ENCODE data around the gene FLRT2.

FLRT2 gene, protein sequence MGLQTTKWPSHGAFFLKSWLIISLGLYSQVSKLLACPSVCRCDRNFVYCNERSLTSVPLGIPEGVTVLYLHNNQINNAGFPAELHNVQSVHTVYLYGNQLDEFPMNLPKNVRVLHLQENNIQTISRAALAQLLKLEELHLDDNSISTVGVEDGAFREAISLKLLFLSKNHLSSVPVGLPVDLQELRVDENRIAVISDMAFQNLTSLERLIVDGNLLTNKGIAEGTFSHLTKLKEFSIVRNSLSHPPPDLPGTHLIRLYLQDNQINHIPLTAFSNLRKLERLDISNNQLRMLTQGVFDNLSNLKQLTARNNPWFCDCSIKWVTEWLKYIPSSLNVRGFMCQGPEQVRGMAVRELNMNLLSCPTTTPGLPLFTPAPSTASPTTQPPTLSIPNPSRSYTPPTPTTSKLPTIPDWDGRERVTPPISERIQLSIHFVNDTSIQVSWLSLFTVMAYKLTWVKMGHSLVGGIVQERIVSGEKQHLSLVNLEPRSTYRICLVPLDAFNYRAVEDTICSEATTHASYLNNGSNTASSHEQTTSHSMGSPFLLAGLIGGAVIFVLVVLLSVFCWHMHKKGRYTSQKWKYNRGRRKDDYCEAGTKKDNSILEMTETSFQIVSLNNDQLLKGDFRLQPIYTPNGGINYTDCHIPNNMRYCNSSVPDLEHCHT

GRCh38 chr14:85529803-85530574 is at the start of gene FLRT2:
Gene FLRT2, plus strand, starts transcription at chr14:85530144. Its CDS starts 91,371 bp downstream, at chr14:85621515.
- DNase-seq (ENCODE audit: low read depth in 4 of 4, low spot score in 1 of 4): no peak

GRCh38 chr14:85481471-85481870 is 48.5 kb upstream of the FLRT2 start:
- no peak for DNase-seq (ENCODE audit: low read depth in 4 of 4, low spot score in 1 of 4)

- no peak for DNase-seq (ENCODE audit: low read depth in 4 of 4, low spot score in 1 of 4)
Observed at GRCh38 chr14:85482552-85482951, 47.4 kb upstream of the FLRT2 start.

GRCh38 chr14:85483037-85483436 is 46.9 kb upstream of the FLRT2 start:
- no peak for DNase-seq (ENCODE audit: low read depth in 4 of 4, low spot score in 1 of 4)

DNA sequence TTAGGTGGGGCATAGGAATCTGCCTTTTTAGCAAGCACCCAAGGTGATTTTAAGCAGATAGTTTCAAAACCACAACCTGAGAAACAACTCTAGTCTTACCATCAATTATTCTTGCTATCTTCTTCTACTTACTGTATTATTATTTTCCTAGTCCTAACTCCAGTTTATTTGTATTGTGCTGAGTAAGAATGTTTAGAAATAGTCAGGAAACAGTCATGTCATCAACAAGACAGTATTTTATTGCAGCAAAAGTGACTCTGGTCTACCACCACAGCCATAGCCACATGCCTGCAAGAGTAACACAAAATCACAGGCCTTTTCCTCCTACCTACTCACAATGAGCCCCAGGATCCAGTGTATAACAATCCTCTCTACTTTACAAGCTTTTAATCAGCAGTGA is 46.3 kb upstream of the FLRT2 start:
- DNase-seq (ENCODE audit: low read depth in 4 of 4, low spot score in 1 of 4): no peak

GRCh38 chr14:85487215-85487614 is 42.7 kb upstream of the FLRT2 start:
- DNase-seq (ENCODE audit: low read depth in 4 of 4, low spot score in 1 of 4): no peak

DNA sequence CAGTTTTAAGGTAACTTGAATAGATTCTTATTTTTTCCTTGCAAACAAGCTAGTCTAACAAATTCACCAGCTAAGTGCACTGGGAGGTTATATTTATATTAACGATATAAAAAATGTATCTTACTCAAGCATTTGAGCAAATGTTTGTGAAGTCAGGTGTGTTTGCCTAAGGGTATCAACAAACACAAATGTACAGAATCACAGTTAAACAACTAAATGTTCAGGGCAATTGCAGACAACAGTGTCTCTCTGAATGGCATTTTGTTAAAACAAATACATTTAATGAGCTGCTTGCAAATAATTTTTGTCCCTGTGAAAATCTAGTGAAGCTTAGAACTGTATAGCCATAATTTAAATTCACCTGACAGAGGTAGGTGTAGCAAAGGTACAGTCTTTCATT is 28.2 kb upstream of the FLRT2 start:
- no peak for DNase-seq (ENCODE audit: low read depth in 4 of 4, low spot score in 1 of 4)

DNA sequence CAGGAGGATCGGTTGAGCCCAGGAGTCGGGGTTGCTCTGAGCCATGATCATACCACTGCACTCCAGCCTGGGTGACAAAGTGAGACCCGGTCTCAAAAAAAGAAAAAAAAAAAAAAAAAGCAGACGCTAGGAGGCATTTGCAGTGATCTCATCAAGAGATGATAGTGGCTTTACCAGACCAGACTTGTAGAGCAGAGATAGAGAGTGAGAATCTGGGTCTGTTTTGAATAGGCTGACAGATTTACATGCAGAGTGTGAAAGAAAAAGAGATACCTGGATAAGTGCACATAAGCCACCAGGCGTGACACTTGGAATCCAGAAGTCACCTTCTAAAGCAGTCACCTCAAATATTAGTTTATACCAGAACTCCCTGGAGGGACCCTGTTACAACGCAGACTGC is 21.1 kb upstream of the FLRT2 start:
- DNase-seq (ENCODE audit: low read depth in 4 of 4, low spot score in 1 of 4): no peak

DNA sequence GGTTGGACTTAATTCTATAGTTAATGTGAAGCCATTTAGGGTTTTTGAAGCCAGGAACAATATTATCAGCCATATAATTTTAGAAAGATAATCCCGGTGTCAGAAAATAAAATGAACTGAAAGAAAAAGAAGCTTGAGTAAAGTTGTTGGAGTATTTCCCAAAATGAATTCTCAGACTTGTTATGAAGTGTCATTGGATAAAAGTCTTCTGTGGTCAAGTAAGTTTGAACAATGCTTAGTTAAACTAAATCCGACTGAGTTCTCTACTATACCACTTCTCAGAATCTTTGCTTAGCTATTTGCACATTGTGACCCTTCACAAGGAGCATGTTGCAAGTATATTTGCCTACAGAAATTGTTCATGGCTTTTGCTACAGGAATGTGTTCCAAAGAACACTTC is 17.5 kb upstream of the FLRT2 start:
- DNase-seq (ENCODE audit: low read depth in 4 of 4, low spot score in 1 of 4): no peak

DNA sequence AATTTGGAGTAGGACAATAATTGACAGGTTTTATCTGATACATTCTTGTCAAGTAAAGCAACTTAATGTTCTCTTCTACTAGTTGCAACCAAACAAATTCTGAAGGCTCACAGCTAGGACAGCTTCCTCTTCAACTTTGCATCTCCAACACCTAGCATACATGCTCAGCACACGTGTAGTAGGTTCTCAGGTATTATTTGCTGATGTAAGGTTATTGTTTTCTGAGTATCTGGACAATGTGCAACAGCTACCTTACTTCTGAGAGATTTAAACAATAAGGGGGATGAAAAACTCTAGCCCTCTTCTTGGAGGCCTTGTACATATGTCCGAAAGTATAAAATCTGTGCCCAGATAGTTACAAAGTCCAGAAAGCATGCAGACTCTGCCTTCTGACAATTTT is 15.5 kb upstream of the FLRT2 start:
- no peak for DNase-seq (ENCODE audit: low read depth in 4 of 4, low spot score in 1 of 4)

GRCh38 chr14:85516239-85517113 is 13.5 kb upstream of the FLRT2 start:
- DNase-seq (ENCODE audit: low read depth in 4 of 4, low spot score in 1 of 4): no peak

DNA sequence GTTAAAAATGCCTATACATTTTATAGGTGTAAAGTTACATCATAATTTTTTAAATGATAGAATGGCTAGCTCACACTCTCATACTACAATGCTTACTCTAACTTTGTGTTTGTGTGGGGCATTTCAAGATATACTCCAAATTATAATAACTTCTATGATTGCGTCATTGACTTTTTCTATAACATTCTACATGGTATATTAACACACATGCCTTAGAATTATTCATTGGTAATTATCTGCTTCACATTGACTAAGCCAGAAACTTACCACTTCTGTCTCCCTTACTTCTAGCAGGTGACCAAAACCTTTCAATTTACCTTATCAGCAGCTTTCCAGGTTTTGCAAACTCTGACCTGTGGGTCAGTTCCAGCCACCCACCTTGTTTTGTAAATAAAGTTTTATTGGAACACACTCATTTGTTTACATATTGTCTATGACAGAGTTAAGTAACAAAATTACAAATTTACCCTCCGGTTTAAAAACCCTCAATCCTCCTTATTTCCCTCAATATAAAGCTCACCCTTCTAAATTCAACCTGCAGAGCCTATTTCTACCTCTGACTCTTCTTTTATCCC is 12.7 kb upstream of the FLRT2 start:
- no peak for DNase-seq (ENCODE audit: low read depth in 4 of 4, low spot score in 1 of 4)

GRCh38 chr14:85519661-85520305 is 10.2 kb upstream of the FLRT2 start:
- no peak for DNase-seq (ENCODE audit: low read depth in 4 of 4, low spot score in 1 of 4)

DNA sequence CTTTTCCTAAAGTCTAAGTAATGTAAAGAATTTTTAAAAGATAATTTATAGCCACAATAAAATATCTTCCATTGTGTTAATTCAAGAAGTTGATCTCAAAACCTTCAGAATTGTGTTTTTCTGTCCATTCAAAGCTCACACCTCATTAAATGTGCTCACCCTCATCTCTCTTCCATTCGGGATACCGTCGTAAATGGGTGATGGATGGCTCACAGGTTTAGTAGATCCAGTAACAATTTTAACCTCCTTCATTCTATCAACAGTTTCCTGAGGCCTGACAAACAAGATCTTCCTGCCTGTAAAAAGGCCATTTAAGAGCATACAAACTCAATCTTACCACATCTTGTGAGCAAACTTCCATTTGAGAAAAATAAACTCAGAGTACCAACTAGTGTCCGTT is 9.4 kb upstream of the FLRT2 start:
- DNase-seq (ENCODE audit: low read depth in 4 of 4, low spot score in 1 of 4): no peak

GRCh38 chr14:85523624-85524023 is 6.3 kb upstream of the FLRT2 start:
- DNase-seq (ENCODE audit: low read depth in 4 of 4, low spot score in 1 of 4): no peak

- DNase-seq (ENCODE audit: low read depth in 4 of 4, low spot score in 1 of 4): no peak
Observed at GRCh38 chr14:85527006-85527405, 2.9 kb upstream of the FLRT2 start.

DNA sequence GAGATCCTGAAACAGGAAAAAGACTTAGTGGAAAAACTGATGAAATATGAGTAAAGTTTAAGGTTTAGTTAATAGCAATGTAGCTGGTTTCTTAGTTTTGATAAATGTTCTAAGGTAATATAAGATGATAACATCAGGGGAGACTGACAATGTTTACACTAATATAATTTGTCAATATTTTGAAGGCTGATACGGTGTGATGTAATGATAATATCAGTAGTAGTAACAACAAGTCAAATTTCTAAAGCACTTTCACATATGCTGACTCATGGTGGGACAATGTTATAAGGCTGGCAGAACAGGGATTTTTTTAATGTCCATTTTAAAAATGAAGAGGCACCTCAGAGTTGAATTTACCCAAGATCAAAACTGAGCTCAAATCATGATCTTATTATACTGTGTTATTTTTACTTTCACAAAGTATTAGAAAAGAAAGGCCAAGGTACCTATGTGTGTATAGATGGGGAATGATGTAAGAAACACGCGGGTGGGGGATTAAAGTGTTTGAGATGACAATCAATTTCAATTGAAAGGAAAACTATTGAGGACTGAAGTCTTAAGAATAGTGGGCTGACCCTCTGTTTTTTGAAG is 2.4 kb upstream of the FLRT2 start:
- DNase-seq (ENCODE audit: low read depth in 4 of 4, low spot score in 1 of 4): no peak

GRCh38 chr14:85528080-85528896 is 1.7 kb upstream of the FLRT2 start:
- no peak for DNase-seq (ENCODE audit: low read depth in 4 of 4, low spot score in 1 of 4)
